HCT116 (cell line): ENCODE measurements around the gene CDK14. TPM values are rescaled to one million over a fixed set of nuclear protein-coding genes. Genes with fewer than 3 reads are reported as not detected.
"Not testable (repeated sequence)": the region's sequence is repeated elsewhere in the genome, so short reads cannot be mapped to it uniquely, and the experiment has no call there.

Experiments used
- ATAC-seq: fragments of 200-7000 bp; cut with Tn5 transposase; 2 replicates; pipeline ENCODE4 v1.9.1; 2020; ENCODE audit warnings: mild to moderate bottlenecking, moderate library complexity
- BruUV-seq: library from RNA; stranded (reverse); fragments of 400-500 nt; replicated peaks from 2 replicates; lab custom pipeline; 2021; lab: Mats Ljungman, UMichigan
- CTCF ChIA-PET: fragments of 300-600 bp; sonication (Branson Sonifier 250); formaldehyde crosslinking; loops from one replicate; lab custom pipeline; 2021; ENCODE audit warnings: antibody characterized with exemption; lab: Charles Lee
- POLR2A ChIA-PET: fragments of 300-600, 350-600 bp; sonication (Branson Sonifier 250); formaldehyde crosslinking; loops from one replicate; lab custom pipeline; 2021; ENCODE audit warnings: antibody characterized with exemption; lab: Charles Lee
- RAD21 ChIA-PET, 2 experiments: fragments of 300-600 bp; sonication (Branson Sonifier 250); formaldehyde crosslinking; loops; one replicate each; lab custom pipeline; 2023; ENCODE audit warnings: low total read pairs in 2 of 2; ENCODE audit not compliant: uncharacterized antibody in 2 of 2, unreplicated experiment in 2 of 2, low non-redundant PET in 1 of 2; lab: Charles Lee
- DNase-seq: peaks from one replicate; pipeline ENCODE4 v3.0.0-alpha.2; 2010; ENCODE audit warnings: low read depth, low spot score
- H2AFZ ChIP-seq: fragments of 200-600 bp; shearing (Covaris generic), sonication (generic); 2 replicates; pipeline ENCODE4 v1.6.1; 2017; ENCODE audit warnings: low read depth, mixed run types, mixed read lengths, antibody characterized with exemption, low read length; ENCODE audit not compliant: poor library complexity, severe bottlenecking
- H3K27ac ChIP-seq: 2 replicates; pipeline ENCODE4 v1.5.1; 2012; ENCODE audit warnings: low read depth, low read length
- H3K27me3 ChIP-seq: fragments of 200-600 bp; sonication (generic); 2 replicates; pipeline ENCODE4 v1.6.1; 2016; ENCODE audit warnings: mixed run types, low read length, mixed read lengths; ENCODE audit not compliant: insufficient read depth
- H3K36me3 ChIP-seq, 2 experiments: fragments of 200-500 bp in 1 of 2; fragments of 200-600 bp in 1 of 2; sonication (Bioruptor generic) in 1 of 2; sonication (generic) in 1 of 2; 2 replicates each; pipeline versions ENCODE4 v1.5.1 to v1.6.1; 2014 to 2016; ENCODE audit warnings: low read length in 2 of 2, inconsistent platforms in 1 of 2, mixed read lengths in 1 of 2, mixed run types in 1 of 2; ENCODE audit not compliant: insufficient read depth in 2 of 2, control insufficient read depth in 1 of 2
- H3K4me1 ChIP-seq, 2 experiments: fragments of 200-600 bp in 1 of 2; sonication (generic) in 1 of 2; 2 replicates each; pipeline versions ENCODE4 v1.5.1 to v1.6.1; 2012 to 2017; ENCODE audit warnings: low read length in 2 of 2, inconsistent platforms in 1 of 2, mild to moderate bottlenecking in 1 of 2, mixed read lengths in 1 of 2, mixed run types in 1 of 2, moderate library complexity in 1 of 2; ENCODE audit not compliant: insufficient read depth in 2 of 2, control insufficient read depth in 1 of 2
- H3K4me2 ChIP-seq: fragments of 200-600 bp; sonication (generic); 2 replicates; pipeline ENCODE4 v1.6.1; 2017; ENCODE audit warnings: mixed run types, low read length, mixed read lengths
- H3K4me3 ChIP-seq, 2 experiments: fragments of 200-600 bp in 1 of 2; sonication (generic) in 1 of 2; replicated peaks in 1 of 2; 2 replicates each; pipeline ENCODE4 v1.5.1; 2011 to 2016; ENCODE audit warnings: low read length in 2 of 2, control low read depth in 1 of 2, low read depth in 1 of 2, mild to moderate bottlenecking in 1 of 2, mixed read lengths in 1 of 2, mixed run types in 1 of 2
- H3K79me2 ChIP-seq: fragments of 200-600 bp; sonication (generic); 2 replicates; pipeline ENCODE4 v1.6.1; 2017; ENCODE audit warnings: mild to moderate bottlenecking, mixed run types, low read length, moderate library complexity, mixed read lengths; ENCODE audit not compliant: insufficient read depth
- H3K9ac ChIP-seq: fragments of 200-600 bp; sonication (generic); 2 replicates; pipeline ENCODE4 v1.6.1; 2016; ENCODE audit warnings: low read length, mixed read lengths
- H3K9me2 ChIP-seq: fragments of 200-600 bp; sonication (generic), shearing (Covaris generic); 2 replicates; pipeline ENCODE4 v1.6.1; 2017; ENCODE audit warnings: mixed run types, mild to moderate bottlenecking, moderate library complexity; ENCODE audit not compliant: insufficient read depth
- H3K9me3 ChIP-seq, 2 experiments: fragments of 200-500 bp in 1 of 2; fragments of 200-600 bp in 1 of 2; sonication (Bioruptor generic) in 1 of 2; sonication (generic) in 1 of 2; 2 replicates each; pipeline ENCODE4 v1.6.1; 2014 to 2017; ENCODE audit warnings: low read length in 2 of 2, mixed read lengths in 2 of 2, inconsistent platforms in 1 of 2, low read depth in 1 of 2, mild to moderate bottlenecking in 1 of 2, mixed run types in 1 of 2, moderate library complexity in 1 of 2; ENCODE audit not compliant: control insufficient read depth in 1 of 2, insufficient read depth in 1 of 2
- H4K20me1 ChIP-seq: fragments of 200-600 bp; sonication (generic), shearing (Covaris generic); 2 replicates; pipeline ENCODE4 v1.6.1; 2017; ENCODE audit warnings: mixed run types, mild to moderate bottlenecking, moderate library complexity; ENCODE audit not compliant: insufficient read depth
- CEBPB ChIP-seq: IDR thresholded peaks from 2 replicates; pipeline ENCODE4 v1.6.1; 2012; ENCODE audit warnings: low read depth
- CTCF ChIP-seq, 3 experiments: fragments of 200-600 bp in 1 of 3; sonication (generic) in 1 of 3; IDR thresholded peaks in 2 of 3; conservative IDR thresholded peaks in 1 of 3; 2 replicates each; pipeline ENCODE4 v1.5.1; 2012 to 2017; ENCODE audit warnings: low read depth in 2 of 3, low read length in 2 of 3, antibody characterized with exemption in 1 of 3, borderline replicate concordance in 1 of 3, control low read depth in 1 of 3, mild to moderate bottlenecking in 1 of 3, mixed read lengths in 1 of 3, mixed run types in 1 of 3, moderate library complexity in 1 of 3; ENCODE audit not compliant: insufficient read depth in 1 of 3
- EGR1 ChIP-seq: IDR thresholded peaks from 2 replicates; pipeline ENCODE4 v1.6.1; 2012; ENCODE audit warnings: low read depth
- EZH2 ChIP-seq: fragments of 200-600 bp; sonication (generic); IDR thresholded peaks from 2 replicates; pipeline ENCODE4 v1.6.1; 2017; ENCODE audit warnings: antibody characterized with exemption, mixed run types
- EZH2phosphoT487 ChIP-seq: fragments of 200-600 bp; IDR thresholded peaks from 2 replicates; pipeline ENCODE4 v1.6.1; 2018; ENCODE audit warnings: antibody characterized with exemption, borderline replicate concordance
- JUND ChIP-seq: IDR thresholded peaks from 2 replicates; pipeline ENCODE4 v1.6.1; 2012
- SIN3A ChIP-seq: IDR thresholded peaks from 2 replicates; pipeline ENCODE4 v1.6.1; 2012; ENCODE audit warnings: low read depth
- SRF ChIP-seq: IDR thresholded peaks from 2 replicates; pipeline ENCODE4 v1.6.1; 2012; ENCODE audit warnings: low read depth
- TCF7L2 ChIP-seq: IDR thresholded peaks from 2 replicates; pipeline ENCODE4 v1.7.0; 2011; ENCODE audit warnings: borderline replicate concordance, inconsistent platforms; ENCODE audit not compliant: insufficient read depth, insufficient read length; ENCODE audit errors: extremely low read depth
- YY1 ChIP-seq: IDR thresholded peaks from 2 replicates; pipeline ENCODE4 v1.6.1; 2011; ENCODE audit warnings: low read length, low read depth, moderate library complexity, mild to moderate bottlenecking; ENCODE audit not compliant: insufficient replicate concordance; ENCODE audit errors: extremely low read depth
- ZBTB33 ChIP-seq: IDR thresholded peaks from 2 replicates; pipeline ENCODE4 v1.6.1; 2011; ENCODE audit warnings: mild to moderate bottlenecking, low read length, moderate library complexity; ENCODE audit not compliant: insufficient replicate concordance; ENCODE audit errors: extremely low read depth
- intact Hi-C: fragments of 100-400 bp; cut with micrococcal nuclease; formaldehyde crosslinking; loops from 2 replicates; pipeline ENCODE4 v1.10.0; 2022
- total RNA-seq: library from RNA; stranded (reverse); gene quantifications from one replicate; pipeline ENCODE4 v1.2.1, GENCODE V29; 2021; ENCODE audit not compliant: unreplicated experiment

Gene CDK14
- total RNA-seq, 1 experiment from 2014 or later = 10.2 TPM

GRCh38 chr7:90631502-90631901, 35.4 kb downstream of the CDK14 start:
- DNase-seq (no peak), ATAC-seq (no peak)
- TF ChIP-seq YY1 = no peak
- no peak for TF ChIP-seq CTCF (IDR thresholded peaks at IDR 0.05 in 2 of 3, conservative IDR thresholded peaks at IDR 0.05 in 1 of 3; ENCODE audit: borderline replicate concordance in 1 of 3, insufficient read depth in 1 of 3, low read depth in 2 of 3, low read length in 2 of 3)
- no peak for TF ChIP-seq EZH2
- no peak for TF ChIP-seq SIN3A
- no peak for TF ChIP-seq ZBTB33
- TF ChIP-seq EZH2phosphoT487 = no peak
- TF ChIP-seq TCF7L2 = no peak
- TF ChIP-seq CEBPB = no peak
- no peak for TF ChIP-seq SRF
- no peak for TF ChIP-seq JUND
- no peak for TF ChIP-seq EGR1
- Histone ChIP-seq H3K79me2 (no peaks in the 10 kb centered on the region), H3K4me3 (no peak overlapping the region), H3K9me2 (no peaks in the 10 kb centered on the region), H3K27ac (no peak overlapping the region), H3K36me3 (no peaks in the 10 kb centered on the region), H3K27me3 (no peaks in the 10 kb centered on the region), H3K4me2 (no peak overlapping the region), H3K9me3 (no peaks in the 10 kb centered on the region), H3K9ac (no peak overlapping the region), H3K4me1 (no peaks in the 10 kb centered on the region), H2AFZ (no peak overlapping the region), H4K20me1 (no peaks in the 10 kb centered on the region)
- RAD21 ChIA-PET = no interaction called here
- CTCF ChIA-PET = no interaction called here
- intact Hi-C loops = no loop called here
- POLR2A ChIA-PET = no interaction called here
- BruUV-seq = no TSS peak

- POLR2A ChIA-PET, H3K4me2 ChIP-seq, BruUV-seq, intact Hi-C loops, H4K20me1 ChIP-seq, H3K9me3 ChIP-seq, DNase-seq, RAD21 ChIA-PET, ATAC-seq, H3K79me2 ChIP-seq, H3K4me3 ChIP-seq, H3K36me3 ChIP-seq, H3K9me2 ChIP-seq, H2AFZ ChIP-seq, H3K9ac ChIP-seq, H3K27ac ChIP-seq, H3K4me1 ChIP-seq, H3K27me3 ChIP-seq, CTCF ChIA-PET: not testable (repeated sequence)
Observed at GRCh38 chr7:90639683-90640082, 43.6 kb downstream of the CDK14 start.
